ENCODE measurements around the gene RNU4-1. TPM values are rescaled to one million over a fixed set of nuclear protein-coding genes. Genes with fewer than 3 reads are reported as not detected.

Gene RNU4-1
- total and polyA plus RNA-seq, 9 of the 15 experiments (the other 6 are each of a cell fraction or from before 2014, with no cell fraction given) = under 0.01 to 19,719 (median 3,563) TPM; not detected in 4

DNA sequence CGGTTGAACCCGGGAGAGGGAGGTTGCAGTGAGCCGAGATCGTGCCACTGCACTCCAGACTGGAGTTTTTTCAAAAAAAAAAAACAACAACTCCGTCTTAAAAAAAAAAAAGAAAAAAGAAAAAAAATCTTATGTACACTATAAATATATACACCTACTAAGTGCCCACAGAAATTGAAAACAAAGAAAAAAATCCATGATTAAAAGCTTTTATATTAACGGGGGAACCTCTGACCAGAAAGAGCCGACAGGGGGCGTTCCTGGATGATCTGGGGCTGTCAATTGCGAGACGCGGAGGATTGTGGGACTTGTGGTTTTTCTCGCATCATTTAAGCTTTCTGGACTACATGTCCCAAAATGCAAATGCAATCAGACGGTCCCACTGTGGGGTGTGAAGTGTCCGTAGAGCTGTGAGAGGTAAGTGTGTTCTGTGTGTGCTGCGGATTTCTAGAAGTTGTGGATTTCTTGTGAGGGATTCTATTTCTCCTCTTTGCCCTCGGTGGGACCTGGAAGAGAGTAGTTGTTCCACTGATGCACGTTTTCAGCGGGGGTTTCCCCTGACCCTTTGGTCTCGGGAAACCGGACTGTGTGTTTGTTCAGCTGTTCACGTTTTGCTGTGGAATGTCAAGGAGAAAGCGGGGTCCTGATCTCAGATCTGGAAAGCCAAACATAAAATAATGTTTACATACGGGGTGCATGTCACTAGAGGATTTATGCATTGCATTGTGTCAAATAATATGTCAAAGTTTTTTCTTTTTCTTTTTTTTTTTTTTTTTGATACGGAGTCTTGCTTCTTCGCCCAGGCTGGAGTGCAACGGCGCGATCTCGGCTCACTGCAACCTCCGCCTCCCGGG is 9.2 kb upstream of the RNU4-1 start, which contains the start of gene SIRT4 (continued):
- TF ChIP-seq ZNF311 (CRISPR knock-in tag; IDR thresholded peaks at IDR 0.05) = no peak
- peak; percentile 66; the same call in 1 of the 2 replicates for TF ChIP-seq ZNF175 (CRISPR knock-in tag; IDR thresholded peaks at IDR 0.05; ENCODE audit: low read depth)
- TF ChIP-seq, protein P1, sequence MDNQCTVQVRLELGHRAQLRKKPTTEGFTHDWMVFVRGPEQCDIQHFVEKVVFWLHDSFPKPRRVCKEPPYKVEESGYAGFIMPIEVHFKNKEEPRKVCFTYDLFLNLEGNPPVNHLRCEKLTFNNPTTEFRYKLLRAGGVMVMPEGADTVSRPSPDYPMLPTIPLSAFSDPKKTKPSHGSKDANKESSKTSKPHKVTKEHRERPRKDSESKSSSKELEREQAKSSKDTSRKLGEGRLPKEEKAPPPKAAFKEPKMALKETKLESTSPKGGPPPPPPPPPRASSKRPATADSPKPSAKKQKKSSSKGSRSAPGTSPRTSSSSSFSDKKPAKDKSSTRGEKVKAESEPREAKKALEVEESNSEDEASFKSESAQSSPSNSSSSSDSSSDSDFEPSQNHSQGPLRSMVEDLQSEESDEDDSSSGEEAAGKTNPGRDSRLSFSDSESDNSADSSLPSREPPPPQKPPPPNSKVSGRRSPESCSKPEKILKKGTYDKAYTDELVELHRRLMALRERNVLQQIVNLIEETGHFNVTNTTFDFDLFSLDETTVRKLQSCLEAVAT (IDR thresholded peaks at IDR 0.05) = no peak; a peak in 1 of 4 replicates
- TF ChIP-seq ZNF586 (CRISPR knock-in tag; conservative IDR thresholded peaks at IDR 0.05) = no peak
- no peak for TF ChIP-seq BRD4 (IDR thresholded peaks at IDR 0.05)
- TF ChIP-seq, protein P2, sequence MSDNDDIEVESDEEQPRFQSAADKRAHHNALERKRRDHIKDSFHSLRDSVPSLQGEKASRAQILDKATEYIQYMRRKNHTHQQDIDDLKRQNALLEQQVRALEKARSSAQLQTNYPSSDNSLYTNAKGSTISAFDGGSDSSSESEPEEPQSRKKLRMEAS (CRISPR knock-in tag; IDR thresholded peaks at IDR 0.05) = 0 out of 2 replicates have a peak, but pooled peaks have one; percentile 34
- TF ChIP-seq TCF7 (IDR thresholded peaks at IDR 0.05; ENCODE audit: borderline replicate concordance) = no peak
- TF ChIP-seq DNMT1 (IDR thresholded peaks at IDR 0.05) = no peak
- TF ChIP-seq, protein P3, sequence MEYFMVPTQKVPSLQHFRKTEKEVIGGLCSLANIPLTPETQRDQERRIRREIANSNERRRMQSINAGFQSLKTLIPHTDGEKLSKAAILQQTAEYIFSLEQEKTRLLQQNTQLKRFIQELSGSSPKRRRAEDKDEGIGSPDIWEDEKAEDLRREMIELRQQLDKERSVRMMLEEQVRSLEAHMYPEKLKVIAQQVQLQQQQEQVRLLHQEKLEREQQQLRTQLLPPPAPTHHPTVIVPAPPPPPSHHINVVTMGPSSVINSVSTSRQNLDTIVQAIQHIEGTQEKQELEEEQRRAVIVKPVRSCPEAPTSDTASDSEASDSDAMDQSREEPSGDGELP (CRISPR knock-in tag; IDR thresholded peaks at IDR 0.05; ENCODE audit: borderline replicate concordance) = peak; percentile 99
- no peak for TF ChIP-seq MYNN (IDR thresholded peaks at IDR 0.05)
- TF ChIP-seq MYNN (CRISPR knock-in tag; IDR thresholded peaks at IDR 0.05) = no peak
- no peak for TF ChIP-seq GTF2E2 (tag; IDR thresholded peaks at IDR 0.05)
- peak; percentile 56; the same call in 1 of the 2 replicates for TF ChIP-seq SREBF1 (IDR thresholded peaks at IDR 0.05; ENCODE audit: borderline replicate concordance, low read depth, low read length)
- TF ChIP-seq ZKSCAN8 (CRISPR knock-in tag; IDR thresholded peaks at IDR 0.05) = no peak; the same call in 1 of the 2 replicates
- TF ChIP-seq GABPB2 (CRISPR knock-in tag; conservative IDR thresholded peaks at IDR 0.05) = no peak
- TF ChIP-seq, protein P4, sequence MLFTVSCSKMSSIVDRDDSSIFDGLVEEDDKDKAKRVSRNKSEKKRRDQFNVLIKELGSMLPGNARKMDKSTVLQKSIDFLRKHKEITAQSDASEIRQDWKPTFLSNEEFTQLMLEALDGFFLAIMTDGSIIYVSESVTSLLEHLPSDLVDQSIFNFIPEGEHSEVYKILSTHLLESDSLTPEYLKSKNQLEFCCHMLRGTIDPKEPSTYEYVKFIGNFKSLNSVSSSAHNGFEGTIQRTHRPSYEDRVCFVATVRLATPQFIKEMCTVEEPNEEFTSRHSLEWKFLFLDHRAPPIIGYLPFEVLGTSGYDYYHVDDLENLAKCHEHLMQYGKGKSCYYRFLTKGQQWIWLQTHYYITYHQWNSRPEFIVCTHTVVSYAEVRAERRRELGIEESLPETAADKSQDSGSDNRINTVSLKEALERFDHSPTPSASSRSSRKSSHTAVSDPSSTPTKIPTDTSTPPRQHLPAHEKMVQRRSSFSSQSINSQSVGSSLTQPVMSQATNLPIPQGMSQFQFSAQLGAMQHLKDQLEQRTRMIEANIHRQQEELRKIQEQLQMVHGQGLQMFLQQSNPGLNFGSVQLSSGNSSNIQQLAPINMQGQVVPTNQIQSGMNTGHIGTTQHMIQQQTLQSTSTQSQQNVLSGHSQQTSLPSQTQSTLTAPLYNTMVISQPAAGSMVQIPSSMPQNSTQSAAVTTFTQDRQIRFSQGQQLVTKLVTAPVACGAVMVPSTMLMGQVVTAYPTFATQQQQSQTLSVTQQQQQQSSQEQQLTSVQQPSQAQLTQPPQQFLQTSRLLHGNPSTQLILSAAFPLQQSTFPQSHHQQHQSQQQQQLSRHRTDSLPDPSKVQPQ (CRISPR knock-in tag; IDR thresholded peaks at IDR 0.05; ENCODE audit: borderline replicate concordance) = no peak
- TF ChIP-seq, protein P5, sequence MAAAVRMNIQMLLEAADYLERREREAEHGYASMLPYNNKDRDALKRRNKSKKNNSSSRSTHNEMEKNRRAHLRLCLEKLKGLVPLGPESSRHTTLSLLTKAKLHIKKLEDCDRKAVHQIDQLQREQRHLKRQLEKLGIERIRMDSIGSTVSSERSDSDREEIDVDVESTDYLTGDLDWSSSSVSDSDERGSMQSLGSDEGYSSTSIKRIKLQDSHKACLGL (CRISPR knock-in tag; IDR thresholded peaks at IDR 0.05; ENCODE audit: borderline replicate concordance, poor library complexity, severe bottlenecking) = no peak
- TF ChIP-seq NFRKB (IDR thresholded peaks at IDR 0.05; ENCODE audit: low read depth) = no peak; the same call in 1 of the 2 replicates
- no peak for TF ChIP-seq KHSRP (IDR thresholded peaks at IDR 0.05)
- TF ChIP-seq, protein P6, sequence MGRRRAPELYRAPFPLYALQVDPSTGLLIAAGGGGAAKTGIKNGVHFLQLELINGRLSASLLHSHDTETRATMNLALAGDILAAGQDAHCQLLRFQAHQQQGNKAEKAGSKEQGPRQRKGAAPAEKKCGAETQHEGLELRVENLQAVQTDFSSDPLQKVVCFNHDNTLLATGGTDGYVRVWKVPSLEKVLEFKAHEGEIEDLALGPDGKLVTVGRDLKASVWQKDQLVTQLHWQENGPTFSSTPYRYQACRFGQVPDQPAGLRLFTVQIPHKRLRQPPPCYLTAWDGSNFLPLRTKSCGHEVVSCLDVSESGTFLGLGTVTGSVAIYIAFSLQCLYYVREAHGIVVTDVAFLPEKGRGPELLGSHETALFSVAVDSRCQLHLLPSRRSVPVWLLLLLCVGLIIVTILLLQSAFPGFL (CRISPR knock-in tag; IDR thresholded peaks at IDR 0.05) = no peak
- no peak for TF ChIP-seq ZNF551 (CRISPR knock-in tag; IDR thresholded peaks at IDR 0.05)
- peak; percentile 23; the same call in 1 of the 2 replicates for TF ChIP-seq SMARCA4 (IDR thresholded peaks at IDR 0.05)
